Neuronal stem cell (in vitro differentiated cells): ENCODE results near the gene C1S.
A peak's percentile ranks its signal among the peaks of the same experiment; 100 is the strongest.

Experiments used
- DNase-seq: peaks from one replicate; pipeline ENCODE4 v3.0.0-alpha.2; 2013; ENCODE audit warnings: low spot score
- H2AFZ ChIP-seq: one replicate; pipeline ENCODE4 v1.6.1; 2013; ENCODE audit warnings: mild to moderate bottlenecking, low read length, inconsistent platforms
- H2AK5ac ChIP-seq: 2 replicates; pipeline ENCODE4 v1.6.1; 2013; ENCODE audit warnings: low read depth, mild to moderate bottlenecking, inconsistent platforms, low read length, moderate library complexity, mixed read lengths
- H2BK120ac ChIP-seq: 2 replicates; pipeline ENCODE4 v1.6.1; 2013; ENCODE audit warnings: low read depth, mild to moderate bottlenecking, inconsistent platforms, low read length, moderate library complexity, mixed read lengths
- H2BK12ac ChIP-seq: one replicate; pipeline ENCODE4 v1.6.1; 2013; ENCODE audit warnings: low read length, inconsistent platforms
- H2BK15ac ChIP-seq: 2 replicates; pipeline ENCODE4 v1.6.1; 2013; ENCODE audit warnings: mild to moderate bottlenecking, low read length, inconsistent platforms, mixed read lengths
- H2BK5ac ChIP-seq: one replicate; pipeline ENCODE4 v1.6.1; 2013; ENCODE audit warnings: inconsistent platforms, mild to moderate bottlenecking, low read length, moderate library complexity
- H3K14ac ChIP-seq: one replicate; pipeline ENCODE4 v1.6.1; 2013; ENCODE audit warnings: low read length, inconsistent platforms
- H3K18ac ChIP-seq: 2 replicates; pipeline ENCODE4 v1.6.1; 2013; ENCODE audit warnings: low read length, inconsistent platforms
- H3K23ac ChIP-seq: 2 replicates; pipeline ENCODE4 v1.6.1; 2013; ENCODE audit warnings: low read depth, mild to moderate bottlenecking, mixed read lengths, low read length, inconsistent platforms; ENCODE audit not compliant: poor library complexity
- H3K27ac ChIP-seq: replicated peaks from 3 replicates; pipeline ENCODE4 v1.5.1; 2013; ENCODE audit warnings: low read length, inconsistent platforms
- H3K27me3 ChIP-seq, 3 experiments: 2 replicates each; pipeline ENCODE4 v1.6.1; 2013; ENCODE audit warnings: low read length in 3 of 3, mild to moderate bottlenecking in 2 of 3, inconsistent platforms in 1 of 3, low read depth in 1 of 3, mixed read lengths in 1 of 3, moderate library complexity in 1 of 3; ENCODE audit not compliant: control insufficient read depth in 3 of 3, insufficient read depth in 3 of 3
- H3K36me3 ChIP-seq, 2 donors: replicated peaks in 1 of 2; 2 replicates each; pipeline ENCODE4 v1.6.1; 2013; ENCODE audit warnings: low read length in 2 of 2; ENCODE audit not compliant: control insufficient read depth in 2 of 2, insufficient read depth in 2 of 2
- H3K4ac ChIP-seq: 2 replicates; pipeline ENCODE4 v1.6.1; 2013; ENCODE audit warnings: inconsistent platforms, mild to moderate bottlenecking, low read length, moderate library complexity
- H3K4me1 ChIP-seq, 2 donors: 1 replicate in 1 of 2; 2 replicates in 1 of 2; pipeline ENCODE4 v1.6.1; 2013; ENCODE audit warnings: low read length in 2 of 2, low read depth in 1 of 2; ENCODE audit not compliant: control insufficient read depth in 2 of 2, insufficient read depth in 1 of 2
- H3K4me2 ChIP-seq: one replicate; pipeline ENCODE4 v1.6.1; 2013; ENCODE audit warnings: mild to moderate bottlenecking, low read length, inconsistent platforms; ENCODE audit not compliant: insufficient read depth, poor library complexity, severe bottlenecking
- H3K4me3 ChIP-seq, 2 donors: 2 replicates each; pipeline ENCODE4 v1.5.1; 2013; ENCODE audit warnings: low read length in 2 of 2, mild to moderate bottlenecking in 2 of 2, inconsistent platforms in 1 of 2, moderate library complexity in 1 of 2
- H3K79me1 ChIP-seq: one replicate; pipeline ENCODE4 v1.6.1; 2013; ENCODE audit warnings: low read depth, mild to moderate bottlenecking, inconsistent platforms, low read length, moderate library complexity
- H3K9ac ChIP-seq: one replicate; pipeline ENCODE4 v1.6.1; 2013; ENCODE audit warnings: mild to moderate bottlenecking, low read depth, low read length, inconsistent platforms; ENCODE audit not compliant: poor library complexity
- H3K9me3 ChIP-seq, 2 donors: replicated peaks in 1 of 2; 2 replicates each; pipeline versions ENCODE3 to v1.6.1; 2013; ENCODE audit warnings: low read length in 2 of 2, mild to moderate bottlenecking in 2 of 2, inconsistent platforms in 1 of 2, low read depth in 1 of 2, mixed read lengths in 1 of 2, moderate library complexity in 1 of 2; ENCODE audit not compliant: control insufficient read depth in 2 of 2, insufficient read depth in 1 of 2
- H4K8ac ChIP-seq: one replicate; pipeline ENCODE4 v1.6.1; 2013; ENCODE audit warnings: low read depth, mild to moderate bottlenecking, inconsistent platforms, low read length, moderate library complexity
- H4K91ac ChIP-seq: one replicate; pipeline ENCODE4 v1.6.1; 2013; ENCODE audit warnings: low read length, low read depth, mild to moderate bottlenecking, inconsistent platforms; ENCODE audit not compliant: poor library complexity
- WGBS, 2 donors: extraction: QIAGEN DNeasy Blood & Tissue Kit; methylation state at CpG; one replicate each; pipeline ENCODE4 v1.1.7; 2013; ENCODE audit warnings: missing lambda C conversion rate in 2 of 2, mixed read lengths in 1 of 2; ENCODE audit not compliant: insufficient read length in 2 of 2, insufficient replicate concordance in 1 of 2; ENCODE audit errors: extremely low coverage in 2 of 2; 5-methylcytosine and 5-hydroxymethylcytosine counted together

The C1S gene

DNA sequence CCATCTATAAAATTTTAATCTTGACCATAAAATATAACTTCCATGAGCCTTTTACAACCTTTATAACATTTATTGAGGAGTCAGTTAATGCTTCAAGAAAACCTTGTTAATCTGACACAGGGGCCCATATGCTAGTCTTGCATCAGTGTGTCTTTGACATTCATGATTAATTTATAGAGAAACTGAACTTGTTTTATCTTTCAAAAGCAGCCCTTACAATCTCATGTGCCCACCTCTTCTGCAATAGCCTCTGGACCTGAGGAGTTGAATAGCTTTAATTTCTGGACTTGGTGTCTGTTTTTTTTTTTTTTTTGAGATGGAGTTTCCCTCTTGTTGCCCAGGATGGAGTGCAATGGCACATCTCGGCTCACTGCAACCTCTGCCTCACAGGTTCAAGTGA is 33.7 kb upstream of the C1S start:
- H3K4me2 ChIP-seq = no peak overlapping the region
- H2AFZ ChIP-seq = no peak overlapping the region
- H2BK12ac ChIP-seq = no peak overlapping the region
- no peak overlapping the region for H3K9ac ChIP-seq
- H3K9me3 ChIP-seq = no peaks in the 10 kb centered on the region
- no peak overlapping the region for H3K14ac ChIP-seq
- no peak overlapping the region for H3K4ac ChIP-seq
- DNase-seq = no peak
- no CpG with 5 or more reads among the region's 1 CpG for WGBS, 2 donors
- H3K79me1 ChIP-seq = no peaks in the 10 kb centered on the region
- H4K91ac ChIP-seq = no peak overlapping the region
- H3K27ac ChIP-seq = no peak overlapping the region
- no peak overlapping the region for H2AK5ac ChIP-seq
- no peak overlapping the region for H3K18ac ChIP-seq
- H4K8ac ChIP-seq = no peak overlapping the region
- peaks cover 0 to 6% (median 0%) of the 10 kb centered on the region in 3 experiments for H3K27me3 ChIP-seq
- H2BK5ac ChIP-seq = no peak overlapping the region
- H2BK120ac ChIP-seq = no peak overlapping the region
- H3K4me1 ChIP-seq = no peaks in the 10 kb centered on the region
- H3K23ac ChIP-seq = no peak overlapping the region
- no peak overlapping the region for H2BK15ac ChIP-seq
- no peak overlapping the region for H3K4me3 ChIP-seq
- no peaks in the 10 kb centered on the region for H3K36me3 ChIP-seq

GRCh38 chr12:7031306-7031705 is 29.2 kb upstream of the C1S start:
- Histone ChIP-seq H3K4me1 (no peaks in the 10 kb centered on the region), H2BK120ac (no peak overlapping the region), H2BK15ac (no peak overlapping the region), H2BK5ac (no peak overlapping the region), H3K4ac (no peak overlapping the region), H2BK12ac (peak overlapping the region; percentile 16), H3K4me2 (no peak overlapping the region), H2AK5ac (peak overlapping the region; percentile 21), H3K18ac (no peak overlapping the region), H3K9me3 (no peaks in the 10 kb centered on the region), H3K23ac (no peak overlapping the region), H3K4me3 (no peak overlapping the region), H4K91ac (no peak overlapping the region), H2AFZ (no peak overlapping the region), H4K8ac (no peak overlapping the region), H3K27me3 (no peaks in the 10 kb centered on the region), H3K9ac (no peak overlapping the region), H3K36me3 (no peaks in the 10 kb centered on the region), H3K14ac (peak overlapping the region; percentile 31), H3K27ac (no peak overlapping the region), H3K79me1 (no peaks in the 10 kb centered on the region)
- no CpG with 5 or more reads among the region's 6 CpGs for WGBS, 2 donors
- no peak for DNase-seq

GRCh38 chr12:7032990-7033389 is 27.5 kb upstream of the C1S start:
- H2AK5ac ChIP-seq = no peak overlapping the region
- WGBS, 2 donors = no CpG with 5 or more reads among the region's 2 CpGs
- H3K4me2 ChIP-seq = no peak overlapping the region
- H3K14ac ChIP-seq = no peak overlapping the region
- H3K27ac ChIP-seq = no peak overlapping the region
- H3K18ac ChIP-seq = no peak overlapping the region
- peak overlapping the region; percentile 14 for H2BK5ac ChIP-seq
- H2BK12ac ChIP-seq = no peak overlapping the region
- H3K4me1 ChIP-seq = no peaks in the 10 kb centered on the region
- H2BK15ac ChIP-seq = no peak overlapping the region
- H4K8ac ChIP-seq = no peak overlapping the region
- no peak overlapping the region for H2AFZ ChIP-seq
- H2BK120ac ChIP-seq = no peak overlapping the region
- no peak overlapping the region for H3K9ac ChIP-seq
- DNase-seq = no peak
- no peaks in the 10 kb centered on the region for H3K9me3 ChIP-seq
- H3K4ac ChIP-seq = no peak overlapping the region
- H4K91ac ChIP-seq = no peak overlapping the region
- H3K27me3 ChIP-seq = no peaks in the 10 kb centered on the region
- H3K79me1 ChIP-seq = no peaks in the 10 kb centered on the region
- no peak overlapping the region for H3K23ac ChIP-seq
- H3K36me3 ChIP-seq = no peaks in the 10 kb centered on the region
- H3K4me3 ChIP-seq = no peak overlapping the region

GRCh38 chr12:7034464-7034863 is 26.1 kb upstream of the C1S start:
- no peaks in the 10 kb centered on the region for H3K27me3 ChIP-seq
- H2BK5ac ChIP-seq = no peak overlapping the region
- no peak overlapping the region for H2BK120ac ChIP-seq
- no peak overlapping the region for H4K91ac ChIP-seq
- H3K18ac ChIP-seq = no peak overlapping the region
- no peak overlapping the region for H2AK5ac ChIP-seq
- no peak overlapping the region for H3K4me3 ChIP-seq
- H4K8ac ChIP-seq = no peak overlapping the region
- no peaks in the 10 kb centered on the region for H3K9me3 ChIP-seq
- no peak overlapping the region for H3K23ac ChIP-seq
- no peaks in the 10 kb centered on the region for H3K36me3 ChIP-seq
- no CpG with 5 or more reads among the region's 1 CpG for WGBS, 2 donors
- no peaks in the 10 kb centered on the region for H3K79me1 ChIP-seq
- H3K4me1 ChIP-seq = peaks cover 0 to 2% of the 10 kb centered on the region in 2 donors
- H3K14ac ChIP-seq = no peak overlapping the region
- H2AFZ ChIP-seq = no peak overlapping the region
- H3K9ac ChIP-seq = no peak overlapping the region
- H3K27ac ChIP-seq = no peak overlapping the region
- no peak overlapping the region for H2BK12ac ChIP-seq
- DNase-seq = no peak
- H3K4ac ChIP-seq = no peak overlapping the region
- no peak overlapping the region for H3K4me2 ChIP-seq
- no peak overlapping the region for H2BK15ac ChIP-seq
